AG08395 (cell line): ENCODE data around the gene SLC1A2.

Experiments used
- DNase-seq: peaks from one replicate; pipeline ENCODE4 v3.0.0; 2012; ENCODE audit warnings: mixed read lengths, low spot score

The SLC1A2 gene

DNA sequence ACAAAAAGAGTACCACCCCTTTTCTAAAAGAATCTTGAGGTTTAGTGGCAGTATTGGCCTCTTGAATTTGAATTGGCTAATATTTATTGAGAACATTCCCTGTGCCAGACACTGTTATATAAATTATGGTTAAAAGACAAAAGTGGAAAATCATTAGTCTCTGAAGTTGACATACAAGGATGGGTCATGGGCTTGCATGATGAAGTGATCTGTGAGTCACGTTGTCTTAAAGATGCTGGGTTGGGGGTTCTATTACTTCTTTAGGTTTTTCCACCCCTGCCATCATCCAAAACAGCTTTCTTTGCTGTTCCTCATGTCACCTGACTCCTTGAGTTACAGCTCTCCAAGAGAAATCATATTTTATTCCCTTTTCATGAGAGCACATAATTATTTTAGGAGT is 195.4 kb downstream of the SLC1A2 start:
- no peak for DNase-seq

DNA sequence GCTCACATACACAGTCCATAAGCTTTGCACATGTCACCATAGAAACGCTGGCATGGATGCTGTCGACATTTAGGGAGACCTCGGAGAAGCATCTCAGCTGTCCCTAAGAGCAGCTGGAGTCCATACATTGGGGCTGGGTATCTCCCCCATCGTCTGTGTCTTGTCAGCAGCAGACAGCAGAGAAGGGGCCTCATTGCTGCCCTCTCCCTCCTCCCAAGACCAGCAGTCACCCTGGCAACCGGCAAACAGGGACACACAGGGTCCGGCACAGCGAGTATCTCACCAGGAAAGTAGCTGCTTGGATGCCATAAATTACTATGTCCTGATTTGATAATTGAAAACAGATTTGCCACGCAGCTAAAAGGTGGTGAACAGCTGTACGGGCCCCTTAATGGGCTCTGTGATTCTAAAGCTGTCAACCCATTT is 196.0 kb downstream of the SLC1A2 start:
- peak; percentile 55 for DNase-seq

DNA sequence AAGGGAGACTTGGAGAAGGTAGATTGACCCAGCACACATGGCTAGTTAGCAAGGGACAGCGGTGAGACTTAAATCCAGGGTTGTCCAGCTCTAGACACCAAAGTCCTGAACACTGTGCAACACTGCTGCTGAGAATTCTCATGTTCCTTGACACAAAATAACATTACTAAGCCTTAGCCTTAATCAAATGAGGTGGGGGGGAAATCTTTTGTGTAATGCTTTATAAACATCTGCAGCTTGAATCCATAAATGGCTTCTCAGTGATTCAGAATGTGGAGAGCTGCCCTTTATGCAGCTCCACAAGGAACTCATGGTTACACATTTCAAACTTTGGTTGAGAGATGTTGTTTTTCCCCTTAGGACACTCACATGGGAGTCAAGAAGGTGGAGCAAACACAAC is 200.4 kb downstream of the SLC1A2 start:
- DNase-seq = peak; percentile 22

DNA sequence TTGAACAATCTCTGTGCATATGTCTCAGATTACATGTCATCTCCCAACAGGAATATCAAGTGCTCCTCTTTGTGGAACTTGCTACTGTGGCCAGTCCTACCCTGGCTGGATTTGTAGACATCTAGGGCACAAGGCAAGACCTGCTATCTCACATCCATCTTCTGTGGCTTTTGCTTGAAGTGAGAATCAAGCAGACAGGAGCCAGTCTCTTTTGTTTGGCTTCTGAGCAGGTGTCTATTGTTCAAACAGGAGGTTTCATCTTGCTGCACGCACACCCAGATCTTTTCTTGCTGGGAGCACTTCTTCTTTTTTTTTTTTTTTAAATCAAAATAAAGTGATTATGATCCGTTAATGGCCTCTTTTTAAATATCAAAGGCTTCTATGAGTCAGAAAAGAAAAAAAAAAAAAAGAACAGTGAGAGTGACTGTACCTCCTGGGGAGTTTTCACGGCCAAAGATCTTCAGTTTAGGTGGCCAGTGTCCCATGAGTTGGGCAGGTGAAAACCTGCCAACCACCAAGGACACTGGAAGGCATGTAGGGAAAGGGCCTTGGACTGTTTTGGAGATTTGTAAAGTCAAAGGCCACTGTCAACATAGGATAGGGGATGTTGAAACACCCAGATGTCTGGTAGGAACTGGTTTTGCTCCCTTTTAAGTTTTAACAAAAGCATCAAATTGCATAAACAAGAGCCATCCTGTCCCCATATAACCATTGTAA is 202.2 kb downstream of the SLC1A2 start:
- no peak for DNase-seq

DNA sequence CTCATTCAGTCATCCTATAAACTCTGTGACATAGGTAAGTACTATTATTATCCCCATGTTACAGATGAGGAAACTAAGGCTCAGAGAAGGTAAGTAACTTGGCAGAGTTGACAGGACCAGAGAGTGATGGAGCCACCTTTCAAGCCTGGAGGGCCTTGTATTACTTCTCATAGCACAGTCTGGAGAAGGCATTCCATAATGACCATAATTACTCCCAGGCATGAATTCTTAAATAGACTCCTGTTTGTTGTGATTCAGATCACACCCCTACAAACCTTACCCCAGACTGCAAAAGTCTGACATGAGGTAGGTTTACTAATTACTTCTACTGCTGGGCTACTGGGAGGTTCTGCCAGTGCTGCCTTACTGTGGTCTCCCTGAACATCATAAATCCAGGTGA is 203.4 kb downstream of the SLC1A2 start:
- DNase-seq = no peak

DNA sequence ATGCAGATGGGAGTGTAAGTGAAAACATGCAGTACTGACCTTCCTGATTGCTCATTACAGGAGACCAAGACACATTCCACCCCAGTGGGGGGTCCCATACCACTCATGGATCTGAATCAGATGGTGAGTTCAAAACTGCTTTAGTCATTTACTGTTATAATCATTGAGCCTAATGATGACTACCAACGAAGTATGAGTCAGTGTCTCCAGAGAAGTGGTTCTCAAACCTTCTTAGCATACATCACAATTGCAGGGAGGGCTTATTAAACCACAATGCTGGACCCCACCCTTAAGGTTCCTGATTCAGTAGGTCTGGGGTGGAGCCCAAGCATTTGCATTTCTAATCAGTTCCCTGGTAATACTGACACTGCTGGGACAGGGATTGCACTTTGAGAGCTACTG is 204.6 kb downstream of the SLC1A2 start:
- peak; percentile 78 for DNase-seq

DNA sequence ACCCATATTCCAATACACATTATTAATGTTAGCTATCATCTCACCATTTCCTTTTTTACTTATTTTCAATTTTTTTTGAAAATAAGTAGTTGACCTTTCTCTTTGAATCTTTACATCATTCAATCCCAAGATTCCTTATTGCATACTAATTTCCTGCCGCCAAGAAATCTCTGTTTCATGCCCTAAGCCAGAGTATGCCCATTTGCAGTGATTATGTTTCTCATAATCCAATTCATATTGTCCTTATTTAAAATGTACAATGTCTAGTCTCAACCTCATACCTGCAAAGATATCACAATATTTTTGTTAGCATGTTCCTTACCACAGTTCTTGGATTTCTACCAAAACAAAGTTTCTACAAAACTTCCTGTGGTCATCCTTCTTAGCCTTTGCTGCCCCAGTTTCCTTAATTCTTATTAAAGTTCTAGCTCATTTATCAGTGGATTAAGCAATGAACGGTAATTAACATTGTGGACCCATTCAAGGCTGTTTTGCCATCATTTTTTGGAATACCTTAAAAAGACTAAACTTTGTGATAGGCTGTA is 205.1 kb downstream of the SLC1A2 start:
- no peak for DNase-seq

DNA sequence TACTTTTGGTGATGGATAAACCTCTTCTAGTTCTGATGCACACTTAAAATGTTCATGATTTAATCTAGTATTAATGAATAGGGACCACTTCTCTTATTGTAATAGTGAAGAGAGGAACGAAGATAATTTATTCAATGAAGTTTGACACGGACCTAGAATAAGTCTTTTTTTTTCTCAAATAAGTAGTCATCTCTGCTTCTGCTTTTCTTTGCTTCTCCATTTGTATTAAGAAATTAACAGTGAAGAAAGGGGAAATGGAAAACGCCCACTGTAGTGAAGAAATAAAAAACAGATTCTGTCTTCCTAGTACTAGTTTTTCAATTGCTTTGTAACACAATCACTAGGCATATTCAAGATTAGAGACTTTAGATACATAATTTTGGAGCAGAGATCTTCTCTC is 207.4 kb downstream of the SLC1A2 start:
- no peak for DNase-seq

DNA sequence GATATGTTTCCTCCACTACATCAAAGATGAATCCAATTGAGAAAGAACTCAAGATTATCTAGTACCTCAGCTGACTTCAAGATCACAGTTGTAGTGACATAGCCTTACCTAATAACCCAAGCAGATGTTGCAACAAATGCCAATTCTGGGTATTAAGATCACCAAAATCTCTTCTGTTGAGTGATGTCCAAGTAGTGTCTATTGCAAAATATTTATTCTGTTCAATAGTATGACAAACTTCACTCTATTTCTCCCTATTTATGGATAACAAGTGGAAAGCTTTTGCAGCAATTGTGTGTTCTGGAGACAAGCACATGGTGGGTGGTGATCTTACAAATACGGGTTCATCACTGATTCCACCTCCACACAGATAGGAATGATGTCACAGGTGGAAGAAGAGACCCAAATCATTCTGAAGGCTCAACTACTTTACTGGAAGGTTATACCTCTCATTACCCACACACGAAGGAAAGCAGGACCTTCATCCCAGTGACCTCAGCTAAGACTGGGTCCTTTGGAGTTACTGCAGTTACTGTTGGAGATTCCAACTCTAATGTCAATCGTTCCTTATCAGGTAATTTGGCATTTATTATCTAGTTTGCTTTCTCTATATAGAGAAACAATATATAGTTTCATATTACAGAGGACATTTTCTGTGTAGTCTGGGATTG is 208.3 kb downstream of the SLC1A2 start:
- no peak for DNase-seq

DNA sequence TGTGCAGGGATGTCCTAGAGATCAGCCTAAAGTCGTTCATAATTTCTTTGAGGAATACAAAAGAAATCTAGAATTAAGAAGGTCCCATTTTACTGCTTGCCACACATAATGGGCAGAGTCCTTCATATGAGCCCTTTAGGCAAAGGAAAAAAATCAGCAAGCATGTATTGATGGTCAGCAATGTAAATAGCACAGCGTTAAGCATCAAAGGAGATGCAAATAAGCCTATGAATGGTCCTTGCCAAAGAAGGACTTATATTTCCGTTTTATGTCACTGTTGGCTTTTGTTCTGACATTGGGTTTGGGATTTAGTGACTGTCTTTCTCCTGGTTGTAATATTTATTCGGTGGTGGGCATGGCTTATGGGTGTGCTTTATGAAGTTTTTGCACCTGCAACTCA is 210.6 kb downstream of the SLC1A2 start:
- DNase-seq = no peak

DNA sequence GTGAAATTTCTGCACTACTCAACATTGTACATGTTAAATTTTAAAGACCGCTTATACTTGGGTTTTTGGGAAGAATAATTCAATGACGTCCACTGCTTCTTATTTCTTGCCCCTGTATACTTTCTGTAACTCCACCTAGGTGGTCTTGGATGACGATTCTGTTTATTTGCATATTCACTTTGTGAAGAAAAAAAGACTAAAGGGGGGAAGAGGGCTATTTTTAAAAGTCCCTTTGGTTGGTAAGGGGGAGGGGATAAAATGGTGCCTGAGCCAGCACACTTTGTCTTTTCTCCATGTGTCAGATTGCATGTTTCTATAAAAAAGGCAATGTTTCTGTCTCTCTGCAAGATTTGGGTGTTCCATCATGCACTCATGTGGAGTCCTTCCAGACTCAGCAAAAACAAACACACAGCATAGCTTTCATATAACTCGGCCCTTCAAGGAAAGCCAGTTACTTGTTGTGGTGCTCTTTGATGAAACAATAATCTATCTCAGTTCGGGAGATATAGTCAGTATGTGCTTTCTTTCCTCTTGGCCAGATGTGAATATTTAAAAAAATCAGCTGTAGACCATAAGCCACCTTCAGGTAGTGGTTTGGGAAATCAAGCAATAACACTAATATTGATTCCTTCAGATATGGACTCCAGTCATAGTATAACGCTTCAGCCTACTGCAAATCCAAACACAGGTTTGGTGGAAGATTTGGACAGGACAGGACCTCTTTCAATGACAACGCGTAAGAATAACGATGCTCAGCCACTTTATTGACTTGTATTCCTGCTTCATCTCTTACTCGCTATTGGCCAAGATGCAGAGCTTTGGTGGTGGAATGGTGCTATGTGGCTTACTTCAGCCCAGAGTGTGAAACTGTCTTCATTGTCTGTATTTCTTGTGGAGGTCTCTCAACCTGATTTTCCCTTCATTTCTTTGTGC is 211.6 kb downstream of the SLC1A2 start:
- no peak for DNase-seq

DNA sequence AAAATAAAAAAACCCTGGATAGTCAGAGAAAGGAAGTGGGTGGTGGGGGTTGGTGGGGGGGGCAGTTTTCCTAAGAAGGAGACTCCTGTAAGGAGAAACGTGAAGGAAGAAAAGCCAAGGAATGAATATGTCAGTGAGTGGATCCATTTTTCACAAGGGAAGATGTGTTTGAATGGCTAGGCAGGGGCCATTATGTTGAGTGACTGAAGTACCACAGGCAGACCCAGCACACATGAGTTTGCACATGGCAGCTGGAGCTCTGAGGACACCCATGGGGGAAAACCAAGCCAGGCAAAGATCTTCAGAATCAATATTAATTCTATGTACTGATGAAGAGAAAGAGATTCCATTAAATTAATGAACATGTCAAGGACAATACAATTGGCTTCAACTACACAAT is 212.7 kb downstream of the SLC1A2 start:
- no peak for DNase-seq

DNA sequence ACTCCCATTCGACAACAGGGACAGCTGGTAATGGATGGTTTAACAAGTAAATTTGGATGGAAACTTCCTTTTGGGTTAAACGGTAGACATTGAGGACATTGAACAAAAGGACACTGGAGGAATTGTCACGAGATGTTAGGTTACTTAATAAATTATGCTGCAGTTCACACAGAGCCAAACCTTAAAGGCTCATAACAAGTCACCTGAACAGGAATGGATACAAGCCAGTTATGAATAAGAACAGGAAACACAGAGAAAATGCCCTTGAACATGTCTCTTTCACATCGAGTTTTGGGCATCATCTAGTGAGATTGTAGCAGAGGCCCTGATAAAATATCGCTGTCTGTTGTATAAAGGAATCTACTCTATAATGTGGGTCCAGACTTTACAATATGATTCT is 214.7 kb downstream of the SLC1A2 start:
- no peak for DNase-seq
